ENCODE results near the gene TRMT61A.

DNA sequence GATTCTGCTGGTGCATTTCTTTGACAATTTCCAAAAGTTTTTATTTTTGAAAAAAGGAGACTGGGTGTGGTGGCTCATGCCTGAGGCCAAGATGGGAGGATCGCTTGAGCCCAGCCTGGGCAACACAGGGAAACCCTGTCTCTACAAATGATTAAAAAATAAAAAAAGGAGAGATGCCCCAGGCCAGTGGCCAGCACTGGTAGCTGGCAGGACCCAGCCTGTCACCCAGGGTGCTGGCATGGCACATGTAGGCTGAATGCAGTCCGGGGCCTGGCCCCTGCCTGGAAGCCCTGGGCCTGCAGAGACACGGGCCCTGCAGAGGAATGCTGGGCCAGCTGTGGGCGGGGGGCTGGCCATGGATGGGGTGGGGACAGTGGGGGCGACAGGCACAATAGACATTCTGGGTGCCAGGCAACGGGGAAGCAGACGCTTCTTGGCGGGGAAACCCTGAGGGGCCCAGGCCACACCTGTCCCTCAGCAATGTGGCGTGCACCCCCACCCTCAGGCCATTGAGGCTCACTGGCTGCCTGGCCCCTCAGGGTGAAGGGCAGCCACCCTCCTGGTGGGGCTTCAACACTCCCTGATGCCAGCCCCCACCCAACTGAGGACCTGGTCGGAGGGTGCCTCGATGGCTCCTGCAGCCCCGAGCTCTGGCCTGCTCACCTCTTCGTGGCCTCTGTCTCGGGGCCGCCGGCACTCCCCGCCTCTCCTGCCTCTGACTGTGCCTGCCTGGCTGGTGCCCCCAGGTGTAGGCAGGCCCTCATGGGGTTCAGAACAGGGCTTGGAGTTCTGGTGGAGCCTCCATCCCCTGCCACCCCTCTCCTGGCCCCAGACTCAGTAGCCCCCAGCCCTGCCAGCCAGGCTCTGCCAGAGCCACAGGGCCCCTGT, 12.1 kb downstream of the TRMT61A start:
- no peak for TF ChIP-seq CTCF (IDR thresholded peaks at IDR 0.05)
- TF ChIP-seq ZFX (IDR thresholded peaks at IDR 0.05; ENCODE audit: borderline replicate concordance) = no peak
